NCI-H2227 treated with DMSO at 0.1 percent for 48 hours (cell line): ENCODE data around the gene IFTAP.
"Not testable (repeated sequence)": the region's sequence is repeated elsewhere in the genome, so short reads cannot be mapped to it uniquely, and the experiment has no call there.

Experiments used
- DNase-seq: peaks from one replicate; lab custom pipeline; 2025; lab: John Stamatoyannopoulos, UW

Gene IFTAP

GRCh38 chr11:36594316-36594989 lies at the start of gene IFTAP:
TSS of gene IFTAP (plus strand) at chr11:36594502. CDS start at chr11:36610104, 15,602 bp downstream.
- DNase-seq, result peak; percentile 95

GRCh38 chr11:36550385-36551115 lies 43.8 kb upstream of the IFTAP start:
- DNase-seq, result no peak

- not testable (repeated sequence) for DNase-seq
Measured at GRCh38 chr11:36557390-36557789, 36.9 kb upstream of the IFTAP start.

- DNase-seq, result no peak
Measured at GRCh38 chr11:36557991-36558390, 36.3 kb upstream of the IFTAP start.

GRCh38 chr11:36558571-36559413 lies 35.5 kb upstream of the IFTAP start:
- DNase-seq, result no peak

- DNase-seq, result peak; percentile 86
Measured at GRCh38 chr11:36564376-36565030, 29.8 kb upstream of the IFTAP start.

GRCh38 chr11:36565031-36565610 lies 29.2 kb upstream of the IFTAP start:
- peak; percentile 42 for DNase-seq

- no peak for DNase-seq
Measured at GRCh38 chr11:36566407-36567053, 27.8 kb upstream of the IFTAP start.

- no peak for DNase-seq
Measured at GRCh38 chr11:36567694-36568093, 26.6 kb upstream of the IFTAP start, which contains the start of gene RAG1. TSS of gene RAG1 (plus strand) at chr11:36568007. CDS start at chr11:36573305, 5,298 bp downstream.

GRCh38 chr11:36569095-36569494 lies 25.2 kb upstream of the IFTAP start:
- DNase-seq, result no peak

GRCh38 chr11:36574486-36574885 lies 19.8 kb upstream of the IFTAP start:
- DNase-seq, result no peak

- DNase-seq, result no peak
Measured at GRCh38 chr11:36577373-36577772, 16.9 kb upstream of the IFTAP start.

- peak; percentile 28 for DNase-seq
Measured at GRCh38 chr11:36577859-36578258, 16.4 kb upstream of the IFTAP start.

- DNase-seq, result peak; percentile 28
Measured at GRCh38 chr11:36578458-36578857, 15.8 kb upstream of the IFTAP start.

GRCh38 chr11:36581536-36581935 lies 12.8 kb upstream of the IFTAP start:
- DNase-seq, result no peak

- DNase-seq, result no peak
Measured at GRCh38 chr11:36583667-36584066, 10.6 kb upstream of the IFTAP start.

- DNase-seq, result no peak
Measured at GRCh38 chr11:36586543-36586942, 7.8 kb upstream of the IFTAP start.

- no peak for DNase-seq
Measured at GRCh38 chr11:36588099-36588498, 6.2 kb upstream of the IFTAP start.

GRCh38 chr11:36590513-36590912 lies 3.8 kb upstream of the IFTAP start:
- DNase-seq, result no peak

GRCh38 chr11:36591433-36591832 lies 2.9 kb upstream of the IFTAP start:
- no peak for DNase-seq

GRCh38 chr11:36596880-36597279 lies 2.6 kb downstream of the IFTAP start:
- no peak for DNase-seq
